Transverse colon (tissue), 1 donor: Measurements from ENCODE around the gene GDPGP1.

Experiments
- EP300 ChIP-seq: sonication (generic); formaldehyde crosslinking; IDR thresholded peaks from one replicate; pipeline ENCODE4 v1.6.1; 2017; ENCODE audit warnings: antibody characterized with exemption, low read depth
- POLR2A ChIP-seq: fragments of 450-650 bp; IDR thresholded peaks from one replicate; pipeline ENCODE4 v1.6.1; 2016; ENCODE audit warnings: antibody characterized with exemption, mild to moderate bottlenecking, moderate library complexity

DNA sequence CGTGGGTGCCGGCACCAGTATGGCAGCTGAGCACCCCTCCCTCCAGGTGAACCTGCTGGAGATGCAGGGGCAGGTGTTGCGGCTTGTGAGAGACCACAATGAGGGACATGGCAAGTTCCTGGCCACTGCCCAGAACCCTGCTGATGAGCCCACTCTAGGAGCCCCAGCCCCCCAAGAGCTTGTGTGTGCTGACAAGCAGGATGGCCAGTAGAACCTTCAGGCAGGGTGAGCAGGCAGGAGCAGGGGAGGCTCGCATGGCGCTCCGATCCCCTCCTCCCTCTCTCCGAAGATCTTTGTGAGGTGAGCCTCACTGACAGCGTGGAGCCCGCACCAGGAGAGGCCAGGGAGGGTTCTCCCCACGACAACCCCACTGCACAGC is 61.2 kb downstream of the GDPGP1 start:
- TF ChIP-seq POLR2A (no peak), EP300 (no peak)
